H1 (cell line): ENCODE data around the gene PTF1A. TPM values are rescaled to one million over a fixed set of nuclear protein-coding genes. Genes with fewer than 3 reads are reported as not detected.

ENCODE experiments used
- PHF8 ChIP-seq: fragments of 200-600 bp; sonication (generic); conservative IDR thresholded peaks from 2 replicates; pipeline ENCODE4 v1.7.1; 2012; ENCODE audit warnings: low read depth, mild to moderate bottlenecking, inconsistent platforms, low read length, moderate library complexity
- RFX5 ChIP-seq: IDR thresholded peaks from 2 replicates; pipeline ENCODE4 v1.6.1; 2011; ENCODE audit warnings: low read depth, low read length, improper control_type of control experiment, borderline replicate concordance
- RXRA ChIP-seq: IDR thresholded peaks from 2 replicates; pipeline ENCODE4 v1.6.1; 2011; ENCODE audit warnings: low read depth, mild to moderate bottlenecking, low read length, moderate library complexity; ENCODE audit not compliant: insufficient read depth
- SAP30 ChIP-seq: fragments of 300-600 bp; sonication (generic); IDR thresholded peaks from 2 replicates; pipeline ENCODE4 v1.7.1; 2012; ENCODE audit warnings: low read length, moderate library complexity, mild to moderate bottlenecking, inconsistent platforms; ENCODE audit not compliant: insufficient read depth, insufficient replicate concordance
- SP2 ChIP-seq: IDR thresholded peaks from 2 replicates; pipeline ENCODE4 v1.6.1; 2012; ENCODE audit warnings: mild to moderate bottlenecking, low read length, inconsistent platforms
- polyA plus RNA-seq, 7 experiments: library from polyadenylated mRNA; depleted of rRNA in 3 of 7; stranded (reverse) in 5 of 7; unstranded in 2 of 7; fragments of >200 nt in 5 of 7; fragments of 200-250 nt in 2 of 7; gene quantifications; 1 replicate in 5 of 7; 2 replicates in 1 of 7; 4 replicates in 1 of 7; pipeline versions ENCODE4 v1.2.1 to v1.2.3, GENCODE V29; 2011 to 2013; ENCODE audit warnings: missing spikeins in 2 of 7, mixed read lengths in 2 of 7
- total RNA-seq: library from RNA; stranded (reverse); fragmentation: NEBNext Ultra II Directional; extraction: Animal tissue kit (Norgen Biotek cat#: 25700); gene quantifications from 2 replicates; pipeline ENCODE4 v1.2.1, GENCODE V29; 2021

Gene PTF1A
- total and polyA plus RNA-seq, 2 of the 8 experiments (the other 6 are each of a cell fraction or from before 2014, with no cell fraction given), result not detected

- TF ChIP-seq RXRA (no peak), PHF8 (no peak), RFX5 (no peak), SP2 (no peak), SAP30 (no peak)
These were observed 41.0 kb upstream of the PTF1A start (continued) for GRCh38 chr10:23151071-23151470.
